IMR-90 (cell line): ENCODE measurements around the gene CRYGC. TPM values are rescaled to one million over a fixed set of nuclear protein-coding genes. Genes with fewer than 3 reads are reported as not detected.

ENCODE experiments used
- ATAC-seq: fragments of 200-7000 bp; cut with Tn5 transposase; 2 replicates; pipeline ENCODE4 v1.9.1; 2020; ENCODE audit warnings: low read depth, mild to moderate bottlenecking, moderate library complexity
- BruUV-seq: library from RNA; stranded (reverse); fragments of 400-500 nt; replicated peaks from 2 replicates; lab custom pipeline; 2021; lab: Mats Ljungman, UMichigan
- CTCF ChIA-PET: fragments of 300-600 bp; formaldehyde crosslinking; extraction: SDS; loops from one replicate; lab custom pipeline; 2021; ENCODE audit warnings: antibody characterized with exemption; lab: Yijun Ruan, JAX
- POLR2A ChIA-PET: fragments of 300-600 bp; sonication (Branson Sonifier 250); formaldehyde crosslinking; loops from one replicate; lab custom pipeline; 2022; ENCODE audit warnings: antibody characterized with exemption; ENCODE audit not compliant: unreplicated experiment; lab: Charles Lee
- DNase-seq: peaks from one replicate; pipeline ENCODE4 v3.0.0; 2013
- H2AFZ ChIP-seq: replicated peaks from 2 replicates; pipeline ENCODE3; 2013; ENCODE audit warnings: low read length, mild to moderate bottlenecking; ENCODE audit not compliant: poor library complexity
- H2AK5ac ChIP-seq: 2 replicates; pipeline ENCODE4 v1.6.1; 2013; ENCODE audit warnings: low read depth, low read length, inconsistent platforms
- H2AK9ac ChIP-seq: replicated peaks from 2 replicates; pipeline ENCODE3; 2013; ENCODE audit warnings: mild to moderate bottlenecking, low read depth, low read length, moderate library complexity; ENCODE audit not compliant: poor library complexity
- H2BK120ac ChIP-seq: 2 replicates; pipeline ENCODE4 v1.6.1; 2013; ENCODE audit warnings: low read depth, low read length, inconsistent platforms
- H2BK15ac ChIP-seq: 3 replicates; pipeline ENCODE4 v1.6.1; 2013; ENCODE audit warnings: low read depth, low read length, inconsistent platforms
- H2BK20ac ChIP-seq: 2 replicates; pipeline ENCODE4 v1.6.1; 2013; ENCODE audit warnings: low read depth, mild to moderate bottlenecking, inconsistent platforms, low read length, moderate library complexity
- H2BK5ac ChIP-seq: 2 replicates; pipeline ENCODE4 v1.6.1; 2013; ENCODE audit warnings: mild to moderate bottlenecking, low read depth, low read length, inconsistent platforms; ENCODE audit not compliant: poor library complexity, severe bottlenecking
- H3K14ac ChIP-seq: replicated peaks from 2 replicates; pipeline ENCODE4 v1.6.1; 2013; ENCODE audit warnings: low read depth, low read length, inconsistent platforms
- H3K18ac ChIP-seq: 2 replicates; pipeline ENCODE4 v1.6.1; 2013; ENCODE audit warnings: low read depth, low read length, control low read depth
- H3K23ac ChIP-seq: 2 replicates; pipeline ENCODE4 v1.6.1; 2013; ENCODE audit warnings: low read depth, low read length, inconsistent platforms
- H3K27ac ChIP-seq: 2 replicates; pipeline ENCODE4 v1.5.1; 2013; ENCODE audit warnings: mild to moderate bottlenecking, control low read depth, low read length; ENCODE audit not compliant: insufficient read depth
- H3K27me3 ChIP-seq: 2 replicates; pipeline ENCODE4 v1.6.1; 2013; ENCODE audit warnings: low read length; ENCODE audit not compliant: control insufficient read depth, insufficient read depth
- H3K36me3 ChIP-seq: 2 replicates; pipeline ENCODE4 v1.6.1; 2013; ENCODE audit warnings: low read length, mixed read lengths; ENCODE audit not compliant: control insufficient read depth, insufficient read depth
- H3K4ac ChIP-seq: 2 replicates; pipeline ENCODE4 v1.6.1; 2013; ENCODE audit warnings: low read depth, low read length, inconsistent platforms
- H3K4me1 ChIP-seq: 2 replicates; pipeline ENCODE4 v1.6.1; 2013; ENCODE audit warnings: low read length, mixed read lengths; ENCODE audit not compliant: control insufficient read depth, insufficient read depth
- H3K4me2 ChIP-seq: 2 replicates; pipeline ENCODE4 v1.6.1; 2013; ENCODE audit warnings: low read depth, mild to moderate bottlenecking, control low read depth, low read length, moderate library complexity
- H3K4me3 ChIP-seq: 2 replicates; pipeline ENCODE4 v1.5.1; 2013; ENCODE audit warnings: low read depth, mild to moderate bottlenecking, control low read depth, low read length, moderate library complexity; ENCODE audit not compliant: insufficient read depth
- H3K56ac ChIP-seq: 2 replicates; pipeline ENCODE4 v1.6.1; 2013; ENCODE audit warnings: low read length, inconsistent platforms; ENCODE audit not compliant: insufficient read depth; ENCODE audit errors: extremely low read depth
- H3K79me1 ChIP-seq, 2 experiments: 2 replicates each; pipeline ENCODE4 v1.6.1; 2013; ENCODE audit warnings: low read length in 2 of 2, inconsistent platforms in 1 of 2, low read depth in 1 of 2
- H3K9ac ChIP-seq: 2 replicates; pipeline ENCODE4 v1.6.1; 2013; ENCODE audit warnings: low read depth, low read length, control low read depth
- H3K9me1 ChIP-seq: 2 replicates; pipeline ENCODE4 v1.6.1; 2013; ENCODE audit warnings: low read length, inconsistent platforms; ENCODE audit not compliant: insufficient read depth
- H3K9me3 ChIP-seq: 2 replicates; pipeline ENCODE4 v1.6.1; 2013; ENCODE audit warnings: low read length; ENCODE audit not compliant: control insufficient read depth, insufficient read depth
- H4K20me1 ChIP-seq: 2 replicates; pipeline ENCODE4 v1.6.1; 2013; ENCODE audit warnings: low read length, inconsistent platforms; ENCODE audit not compliant: insufficient read depth
- H4K5ac ChIP-seq: 2 replicates; pipeline ENCODE4 v1.6.1; 2013; ENCODE audit warnings: mild to moderate bottlenecking, low read depth, low read length, control low read depth
- H4K8ac ChIP-seq, 2 experiments: 2 replicates each; pipeline ENCODE4 v1.6.1; 2013; ENCODE audit warnings: low read depth in 2 of 2, low read length in 2 of 2, control low read depth in 1 of 2, inconsistent platforms in 1 of 2
- H4K91ac ChIP-seq: 2 replicates; pipeline ENCODE4 v1.6.1; 2013; ENCODE audit warnings: low read depth, low read length, inconsistent platforms; ENCODE audit not compliant: insufficient read depth
- BHLHE40 ChIP-seq: fragments of 150-350 bp; IDR thresholded peaks from 2 replicates; pipeline ENCODE4 v1.6.1; 2016; ENCODE audit warnings: mild to moderate bottlenecking, low read depth, low read length
- FOS ChIP-seq: fragments of 150-350 bp; IDR thresholded peaks from 2 replicates; pipeline ENCODE4 v1.6.1; 2016; ENCODE audit warnings: low read depth, low read length
- MAFK ChIP-seq: IDR thresholded peaks from 2 replicates; pipeline ENCODE4 v1.6.1; 2012; ENCODE audit warnings: low read depth, low read length, improper control_type of control experiment
- MAZ ChIP-seq: IDR thresholded peaks from 2 replicates; pipeline ENCODE4 v1.6.1; 2012; ENCODE audit warnings: low read depth, mild to moderate bottlenecking, low read length, improper control_type of control experiment, moderate library complexity, borderline replicate concordance
- POLR2A ChIP-seq: IDR thresholded peaks from 2 replicates; pipeline ENCODE4 v1.6.1; 2012; ENCODE audit warnings: mild to moderate bottlenecking, low read depth, low read length
- RAD21 ChIP-seq: IDR thresholded peaks from 2 replicates; pipeline ENCODE4 v1.6.1; 2012; ENCODE audit warnings: low read length, improper control_type of control experiment
- SMC3 ChIP-seq: fragments of 150-350 bp; IDR thresholded peaks from 2 replicates; pipeline ENCODE4 v1.6.1; 2016; ENCODE audit warnings: low read depth, mild to moderate bottlenecking, antibody characterized with exemption, low read length, moderate library complexity
- WGBS, 2 experiments: methylation state at CpG; one replicate each; pipeline versions ENCODE4 v1.1.5 to v1.1.7; 2013; ENCODE audit warnings: missing lambda C conversion rate in 2 of 2; ENCODE audit not compliant: insufficient read length in 1 of 2; ENCODE audit errors: extremely low coverage in 2 of 2; 5-methylcytosine and 5-hydroxymethylcytosine counted together
- dilution Hi-C: fragments of 300-500 bp; cut with HindIII; formaldehyde crosslinking; loops from one replicate; pipeline ENCODE4 v1.14.3; 2018; ENCODE audit warnings: low sequenced_read_pairs; ENCODE audit not compliant: unreplicated experiment
- in situ Hi-C: fragments of 300-500 bp; cut with MboI; formaldehyde crosslinking; loops from 3 replicates; pipeline ENCODE4 v1.14.3; 2019; ENCODE audit warnings: low sequenced_read_pairs, inconsistent platforms, mixed read lengths
- intact Hi-C: fragments of 100-400 bp; cut with micrococcal nuclease; formaldehyde crosslinking; loops from 2 replicates; pipeline ENCODE4 v1.10.0; 2022
- polyA plus RNA-seq, 3 experiments: library from polyadenylated mRNA; depleted of rRNA; stranded (reverse); fragments of >200 nt; gene quantifications; 2 replicates each; pipeline ENCODE4 v1.2.3, GENCODE V29; 2012; ENCODE audit warnings: low replicate concordance in 1 of 3
- total RNA-seq: library from RNA; depleted of rRNA; stranded (reverse); fragments of >200 nt; gene quantifications from 2 replicates; pipeline ENCODE4 v1.2.3, GENCODE V29; 2012
- TF ChIP-seq, protein P1 (sequence below): fragments of 150-350 bp; IDR thresholded peaks from 2 replicates; pipeline ENCODE4 v1.6.1; 2017; ENCODE audit warnings: mild to moderate bottlenecking, antibody characterized with exemption, low read length, low read depth
- TF ChIP-seq, protein P2 (sequence below): fragments of 150-350 bp; IDR thresholded peaks from 2 replicates; pipeline ENCODE4 v1.6.1; 2016; ENCODE audit warnings: low read depth, mild to moderate bottlenecking, low read length, moderate library complexity, borderline replicate concordance
- TF ChIP-seq, protein P3 (sequence below): conservative IDR thresholded peaks from 2 replicates; pipeline ENCODE4 v1.5.1; 2012; ENCODE audit warnings: mild to moderate bottlenecking, low read depth, low read length, improper control_type of control experiment

The CRYGC gene
- total and polyA plus RNA-seq, 2 of the 4 experiments (the other 2 are of a cell fraction) = not detected

DNA sequence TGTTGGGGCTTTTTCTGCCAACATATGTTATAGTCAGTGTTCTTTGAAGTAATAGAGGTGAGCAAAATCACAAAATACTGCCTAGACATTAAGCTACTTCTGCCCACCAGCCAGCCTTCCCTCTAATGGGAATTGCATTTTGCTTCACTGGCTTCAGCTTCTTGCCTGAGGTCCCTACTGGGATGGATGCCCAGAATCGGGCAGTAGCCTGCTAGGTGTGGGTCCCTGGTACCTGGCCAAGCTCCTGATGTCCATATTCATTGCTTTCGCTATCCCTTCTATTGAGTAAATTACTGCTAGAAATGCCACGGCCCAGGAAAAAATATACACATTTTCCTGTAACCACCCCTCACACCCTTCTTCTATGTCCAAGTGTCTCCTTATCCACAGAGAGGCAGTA, 32.3 kb downstream of the CRYGC start:
- Histone ChIP-seq H4K20me1 (no peaks in the 10 kb centered on the region), H3K9me1 (no peaks in the 10 kb centered on the region), H2AK5ac (no peak overlapping the region), H2BK20ac (no peak overlapping the region), H2AK9ac (no peak overlapping the region), H4K91ac (no peak overlapping the region), H3K56ac (no peak overlapping the region), H3K79me1 (no peaks in the 10 kb centered on the region), H3K9me3 (no peaks in the 10 kb centered on the region), H2BK15ac (no peak overlapping the region), H3K18ac (no peak overlapping the region), H3K27ac (no peak overlapping the region), H3K9ac (no peak overlapping the region), H3K36me3 (no peaks in the 10 kb centered on the region), H3K14ac (no peak overlapping the region), H2BK120ac (no peak overlapping the region), H2BK5ac (no peak overlapping the region), H3K4me1 (no peaks in the 10 kb centered on the region), H3K4me2 (no peak overlapping the region), H4K8ac (no peak overlapping the region), H3K4ac (no peak overlapping the region), H2AFZ (no peak overlapping the region), H4K5ac (no peak overlapping the region), H3K23ac (no peak overlapping the region), H3K27me3 (peaks cover 2% of the 10 kb centered on the region), H3K4me3 (no peak overlapping the region)
- no TSS peak for BruUV-seq
- CTCF ChIA-PET = no interaction called here
- POLR2A ChIA-PET = no interaction called here
- intact Hi-C loops (no loop called here), in situ Hi-C loops (no loop called here), dilution Hi-C loops (no loop called here)
- 52% methylated on average over 3 of the region's 3 CpGs; no CpG with 5 or more reads in 1 of the 2 experiments for WGBS, 2 experiments
- TF ChIP-seq POLR2A (no peak), BHLHE40 (no peak), FOS (no peak), MAZ (no peak), MAFK (no peak), RAD21 (no peak), SMC3 (no peak)
- TF ChIP-seq, protein P1, sequence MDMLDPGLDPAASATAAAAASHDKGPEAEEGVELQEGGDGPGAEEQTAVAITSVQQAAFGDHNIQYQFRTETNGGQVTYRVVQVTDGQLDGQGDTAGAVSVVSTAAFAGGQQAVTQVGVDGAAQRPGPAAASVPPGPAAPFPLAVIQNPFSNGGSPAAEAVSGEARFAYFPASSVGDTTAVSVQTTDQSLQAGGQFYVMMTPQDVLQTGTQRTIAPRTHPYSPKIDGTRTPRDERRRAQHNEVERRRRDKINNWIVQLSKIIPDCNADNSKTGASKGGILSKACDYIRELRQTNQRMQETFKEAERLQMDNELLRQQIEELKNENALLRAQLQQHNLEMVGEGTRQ = no peak
- TF ChIP-seq, protein P2, sequence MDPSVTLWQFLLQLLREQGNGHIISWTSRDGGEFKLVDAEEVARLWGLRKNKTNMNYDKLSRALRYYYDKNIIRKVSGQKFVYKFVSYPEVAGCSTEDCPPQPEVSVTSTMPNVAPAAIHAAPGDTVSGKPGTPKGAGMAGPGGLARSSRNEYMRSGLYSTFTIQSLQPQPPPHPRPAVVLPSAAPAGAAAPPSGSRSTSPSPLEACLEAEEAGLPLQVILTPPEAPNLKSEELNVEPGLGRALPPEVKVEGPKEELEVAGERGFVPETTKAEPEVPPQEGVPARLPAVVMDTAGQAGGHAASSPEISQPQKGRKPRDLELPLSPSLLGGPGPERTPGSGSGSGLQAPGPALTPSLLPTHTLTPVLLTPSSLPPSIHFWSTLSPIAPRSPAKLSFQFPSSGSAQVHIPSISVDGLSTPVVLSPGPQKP = no peak
- TF ChIP-seq, protein P3, sequence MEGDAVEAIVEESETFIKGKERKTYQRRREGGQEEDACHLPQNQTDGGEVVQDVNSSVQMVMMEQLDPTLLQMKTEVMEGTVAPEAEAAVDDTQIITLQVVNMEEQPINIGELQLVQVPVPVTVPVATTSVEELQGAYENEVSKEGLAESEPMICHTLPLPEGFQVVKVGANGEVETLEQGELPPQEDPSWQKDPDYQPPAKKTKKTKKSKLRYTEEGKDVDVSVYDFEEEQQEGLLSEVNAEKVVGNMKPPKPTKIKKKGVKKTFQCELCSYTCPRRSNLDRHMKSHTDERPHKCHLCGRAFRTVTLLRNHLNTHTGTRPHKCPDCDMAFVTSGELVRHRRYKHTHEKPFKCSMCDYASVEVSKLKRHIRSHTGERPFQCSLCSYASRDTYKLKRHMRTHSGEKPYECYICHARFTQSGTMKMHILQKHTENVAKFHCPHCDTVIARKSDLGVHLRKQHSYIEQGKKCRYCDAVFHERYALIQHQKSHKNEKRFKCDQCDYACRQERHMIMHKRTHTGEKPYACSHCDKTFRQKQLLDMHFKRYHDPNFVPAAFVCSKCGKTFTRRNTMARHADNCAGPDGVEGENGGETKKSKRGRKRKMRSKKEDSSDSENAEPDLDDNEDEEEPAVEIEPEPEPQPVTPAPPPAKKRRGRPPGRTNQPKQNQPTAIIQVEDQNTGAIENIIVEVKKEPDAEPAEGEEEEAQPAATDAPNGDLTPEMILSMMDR = no peak
- DNase-seq (no peak), ATAC-seq (no peak)
